HepG2 (cell line): ENCODE data around the gene ARHGAP15.

ENCODE experiments used
- ATF4 ChIP-seq, 2 experiments: fragments of 450-650 bp in 1 of 2; sonication (generic) in 1 of 2; formaldehyde crosslinking; IDR thresholded peaks; 2 replicates each; pipeline versions ENCODE4 v1.5.0 to v1.8.0; 2020 to 2022; ENCODE audit warnings: mild to moderate bottlenecking in 1 of 2, missing genetic modification reagents in 1 of 2
- DNMT1 ChIP-seq: sonication (generic); formaldehyde crosslinking; IDR thresholded peaks from 2 replicates; pipeline ENCODE4 v1.5.1; 2020; ENCODE audit warnings: mild to moderate bottlenecking, missing genetic modification reagents
- MZF1 ChIP-seq: sonication (generic); formaldehyde crosslinking; IDR thresholded peaks from 2 replicates; pipeline ENCODE4 v1.8.1; 2023; ENCODE audit warnings: mild to moderate bottlenecking, missing genetic modification reagents, borderline replicate concordance
- NONO ChIP-seq, 2 experiments: fragments of 450-650 bp in 1 of 2; sonication (generic) in 1 of 2; formaldehyde crosslinking in 1 of 2; IDR thresholded peaks in 1 of 2; conservative IDR thresholded peaks in 1 of 2; 2 replicates each; pipeline versions ENCODE4 v1.6.1 to v1.8.0; 2017 to 2022; ENCODE audit warnings: mild to moderate bottlenecking in 1 of 2, missing genetic modification reagents in 1 of 2, moderate library complexity in 1 of 2
- SP2 ChIP-seq: sonication (generic); formaldehyde crosslinking; IDR thresholded peaks from 2 replicates; pipeline ENCODE4 v1.5.1; 2020; ENCODE audit warnings: mild to moderate bottlenecking, missing genetic modification reagents
- TF ChIP-seq, protein P1 (sequence below): IDR thresholded peaks from 2 replicates; pipeline ENCODE4 v1.6.1; 2016; ENCODE audit warnings: low read depth, borderline replicate concordance

GRCh38 chr2:143807192-143807591, 678.0 kb downstream of the ARHGAP15 start:
- TF ChIP-seq DNMT1 (CRISPR knock-in tag) (no peak), MZF1 (CRISPR knock-in tag) (no peak), NONO (IDR thresholded peaks at IDR 0.05) (no peak), NONO (CRISPR knock-in tag; conservative IDR thresholded peaks at IDR 0.05) (no peak), ATF4 (CRISPR knock-in tag; IDR thresholded peaks at IDR 0.05) (no peak), SP2 (CRISPR knock-in tag) (no peak)
- TF ChIP-seq, protein P1, sequence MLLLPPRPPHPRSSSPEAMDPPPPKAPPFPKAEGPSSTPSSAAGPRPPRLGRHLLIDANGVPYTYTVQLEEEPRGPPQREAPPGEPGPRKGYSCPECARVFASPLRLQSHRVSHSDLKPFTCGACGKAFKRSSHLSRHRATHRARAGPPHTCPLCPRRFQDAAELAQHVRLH (CRISPR knock-in tag) = no peak
